Measurements from ENCODE around the gene SLC4A4. TPM values are rescaled to one million over a fixed set of nuclear protein-coding genes. Genes with fewer than 3 reads are reported as not detected.

SLC4A4 gene
- 1.6 and 2.9 TPM in 2 replicates for total RNA-seq (ENCODE audit: low replicate concordance)

DNA sequence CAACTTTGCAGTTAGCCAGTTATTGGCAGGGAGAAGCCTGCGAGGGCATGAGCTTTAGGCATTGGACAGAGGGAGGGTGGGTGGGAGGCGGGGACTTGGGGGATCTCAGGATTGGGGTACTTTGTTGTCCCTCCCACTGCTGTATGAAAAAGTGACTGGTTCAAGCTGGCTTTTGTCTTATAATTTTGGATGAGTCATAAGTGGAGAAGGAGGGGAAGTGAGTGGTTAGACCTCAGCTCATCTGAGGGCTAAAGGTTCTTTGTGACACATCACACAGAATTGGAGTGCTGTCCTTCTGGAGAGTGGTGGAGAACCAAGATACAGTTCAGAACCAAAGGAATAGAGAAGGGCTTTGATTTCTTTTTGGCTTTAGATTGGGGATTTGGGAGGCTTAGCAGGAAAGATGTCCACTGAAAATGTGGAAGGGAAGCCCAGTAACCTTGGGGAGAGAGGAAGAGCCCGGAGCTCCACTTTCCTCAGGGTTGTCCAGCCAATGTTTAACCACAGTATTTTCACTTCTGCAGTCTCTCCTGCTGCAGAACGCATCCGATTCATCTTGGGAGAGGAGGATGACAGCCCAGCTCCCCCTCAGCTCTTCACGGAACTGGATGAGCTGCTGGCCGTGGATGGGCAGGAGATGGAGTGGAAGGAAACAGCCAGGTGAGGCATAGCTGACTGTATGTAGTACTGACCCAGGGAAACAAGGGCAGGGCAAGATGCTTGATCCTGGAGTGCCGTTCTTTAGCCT, at the start of gene SLC4A4:
SLC4A4 (plus strand) TSS at position 175 of the 748 bp plus-strand sequence.

